HepG2 (cell line): ENCODE data around the gene PRKAR1A. TPM values are rescaled to one million over a fixed set of nuclear protein-coding genes. Genes with fewer than 3 reads are reported as not detected.

Experiments used
- AHR ChIP-seq: IDR thresholded peaks from 2 replicates; pipeline ENCODE4 v1.6.1; 2018; ENCODE audit warnings: missing genetic modification reagents, missing compliant biosample characterization
- BCL6 ChIP-seq: IDR thresholded peaks from 2 replicates; pipeline ENCODE4 v1.6.1; 2016; ENCODE audit warnings: missing genetic modification reagents, missing compliant biosample characterization
- CEBPG ChIP-seq: IDR thresholded peaks from 2 replicates; pipeline ENCODE4 v1.6.1; 2016
- DNMT1 ChIP-seq: sonication (generic); formaldehyde crosslinking; IDR thresholded peaks from 2 replicates; pipeline ENCODE4 v1.5.1; 2020; ENCODE audit warnings: mild to moderate bottlenecking, missing genetic modification reagents
- EP300 ChIP-seq, 3 experiments: sonication (generic) in 1 of 3; formaldehyde crosslinking in 1 of 3; IDR thresholded peaks; 2 replicates each; pipeline versions ENCODE4 v1.5.1 to v1.6.1; 2011 to 2020; ENCODE audit warnings: low read depth in 2 of 3, low read length in 2 of 3, borderline replicate concordance in 1 of 3, improper control_type of control experiment in 1 of 3, mild to moderate bottlenecking in 1 of 3, missing genetic modification reagents in 1 of 3, moderate library complexity in 1 of 3
- FOXA1 ChIP-seq, 2 experiments: fragments of 450-650 bp in 1 of 2; sonication (generic) in 1 of 2; formaldehyde crosslinking in 1 of 2; IDR thresholded peaks; 2 replicates each; pipeline versions ENCODE4 v1.4.0 to v1.6.1; 2016 to 2020; ENCODE audit warnings: missing genetic modification reagents in 1 of 2
- GATAD2A ChIP-seq: IDR thresholded peaks from 2 replicates; pipeline ENCODE4 v1.6.1; 2016
- HDAC2 ChIP-seq: sonication (generic); formaldehyde crosslinking; IDR thresholded peaks from 2 replicates; pipeline ENCODE4 v1.4.0; 2020; ENCODE audit warnings: missing genetic modification reagents
- HIC2 ChIP-seq: sonication (generic); formaldehyde crosslinking; IDR thresholded peaks from 2 replicates; pipeline ENCODE4 v1.9.0; 2022; ENCODE audit warnings: low read depth, missing genetic modification reagents
- KLF11 ChIP-seq: IDR thresholded peaks from 2 replicates; pipeline ENCODE4 v1.6.1; 2016; ENCODE audit warnings: missing compliant biosample characterization
- NCOR1 ChIP-seq: fragments of 200-600 bp; sonication (generic); IDR thresholded peaks from 2 replicates; pipeline ENCODE4 v1.7.0; 2017; ENCODE audit warnings: antibody characterized with exemption, low read length, borderline replicate concordance
- REPIN1 ChIP-seq: sonication (generic); formaldehyde crosslinking; IDR thresholded peaks from 2 replicates; pipeline ENCODE4 v1.8.0; 2022; ENCODE audit warnings: missing genetic modification reagents, low read depth, mild to moderate bottlenecking, borderline replicate concordance
- SP140L ChIP-seq: sonication (generic); formaldehyde crosslinking; IDR thresholded peaks from 2 replicates; pipeline ENCODE4 v1.4.0; 2020; ENCODE audit warnings: missing genetic modification reagents, borderline replicate concordance
- SRY ChIP-seq: sonication (generic); formaldehyde crosslinking; IDR thresholded peaks from 2 replicates; pipeline ENCODE4 v1.8.0; 2022; ENCODE audit warnings: mild to moderate bottlenecking, missing genetic modification reagents
- TBX2 ChIP-seq: sonication (generic); formaldehyde crosslinking; IDR thresholded peaks from 2 replicates; pipeline ENCODE4 v1.5.0; 2020; ENCODE audit warnings: missing genetic modification reagents, mild to moderate bottlenecking, borderline replicate concordance
- TEAD3 ChIP-seq: optimal IDR thresholded peaks from 2 replicates; pipeline ENCODE3; 2016; ENCODE audit warnings: borderline replicate concordance
- XBP1 ChIP-seq: sonication (generic); formaldehyde crosslinking; IDR thresholded peaks from 2 replicates; pipeline ENCODE4 v1.5.0; 2020; ENCODE audit warnings: missing genetic modification reagents
- ZNF362 ChIP-seq: sonication (generic); formaldehyde crosslinking; IDR thresholded peaks from 2 replicates; pipeline ENCODE4 v1.4.0; 2020; ENCODE audit warnings: missing genetic modification reagents, mild to moderate bottlenecking, borderline replicate concordance
- ZNF746 ChIP-seq: sonication (generic); formaldehyde crosslinking; IDR thresholded peaks from 2 replicates; pipeline ENCODE4 v1.8.0; 2022; ENCODE audit warnings: mild to moderate bottlenecking, missing genetic modification reagents
- ZNF772 ChIP-seq: sonication (generic); formaldehyde crosslinking; IDR thresholded peaks from 2 replicates; pipeline ENCODE4 v1.5.0; 2020; ENCODE audit warnings: mild to moderate bottlenecking, missing genetic modification reagents
- ZNF878 ChIP-seq: sonication (generic); formaldehyde crosslinking; IDR thresholded peaks from 2 replicates; pipeline ENCODE4 v1.8.1; 2023; ENCODE audit warnings: mild to moderate bottlenecking, missing genetic modification reagents, moderate library complexity
- ZZZ3 ChIP-seq: sonication (generic); formaldehyde crosslinking; IDR thresholded peaks from 2 replicates; pipeline ENCODE4 v1.4.0; 2020; ENCODE audit warnings: missing genetic modification reagents, mild to moderate bottlenecking, borderline replicate concordance
- polyA plus RNA-seq, 8 experiments: library from polyadenylated mRNA; depleted of rRNA in 3 of 8; stranded (reverse) in 7 of 8; unstranded in 1 of 8; fragments of >200 nt; fragmentation: Illumina TruSeq in 4 of 8; extraction: Trizol in 4 of 8; gene quantifications; 2 replicates each; pipeline versions ENCODE4 v1.2.1 to v1.2.3, GENCODE V29; 2011 to 2016; ENCODE audit warnings: low read depth in 4 of 8, missing spikeins in 1 of 8, mixed read lengths in 1 of 8; ENCODE audit not compliant: insufficient read depth in 1 of 8
- total RNA-seq, 5 experiments: library from RNA; depleted of rRNA; stranded (reverse); fragments of >200 nt; fragmentation: Illumina TruSeq; extraction: Trizol; gene quantifications; 2 replicates each; pipeline ENCODE4 v1.2.3, GENCODE V29; 2016; ENCODE audit warnings: low read depth in 1 of 5
- TF ChIP-seq, protein P1 (sequence below): sonication (generic); formaldehyde crosslinking; IDR thresholded peaks from 2 replicates; pipeline ENCODE4 v1.8.0; 2022; ENCODE audit warnings: mild to moderate bottlenecking, missing genetic modification reagents, borderline replicate concordance
- TF ChIP-seq, protein P2 (sequence below): sonication (generic); formaldehyde crosslinking; conservative IDR thresholded peaks from 2 replicates; pipeline ENCODE4 v1.4.0; 2020; ENCODE audit warnings: mild to moderate bottlenecking, missing genetic modification reagents, moderate library complexity

The PRKAR1A gene
- total and polyA plus RNA-seq, 2 of the 13 experiments (the other 11 are each of a cell fraction or from before 2014, with no cell fraction given) = 265 to 266 TPM

- no peak for TF ChIP-seq HIC2 (CRISPR knock-in tag)
- TF ChIP-seq FOXA1 (IDR thresholded peaks at IDR 0.05) = no peak
- peak; percentile 83 for TF ChIP-seq FOXA1 (CRISPR knock-in tag; IDR thresholded peaks at IDR 0.05)
- no peak for TF ChIP-seq XBP1
- TF ChIP-seq DNMT1 (CRISPR knock-in tag) = no peak
- TF ChIP-seq ZNF746 (CRISPR knock-in tag) = no peak; the same call in 1 of the 2 replicates
- TF ChIP-seq BCL6 (CRISPR knock-in tag) = peak; percentile 89
- no peak; the same call in 1 of the 2 replicates for TF ChIP-seq AHR (CRISPR knock-in tag)
- TF ChIP-seq TEAD3 (CRISPR knock-in tag) = peak; percentile 46
- TF ChIP-seq SRY (CRISPR knock-in tag) = no peak
- TF ChIP-seq REPIN1 (CRISPR knock-in tag) = peak; percentile 36; the same call in 1 of the 2 replicates
- no peak for TF ChIP-seq ZNF878 (CRISPR knock-in tag)
- peak; percentile 80; the same call in 1 of the 2 replicates for TF ChIP-seq NCOR1
- TF ChIP-seq GATAD2A (CRISPR knock-in tag) = peak; percentile 87
- TF ChIP-seq, protein P1, sequence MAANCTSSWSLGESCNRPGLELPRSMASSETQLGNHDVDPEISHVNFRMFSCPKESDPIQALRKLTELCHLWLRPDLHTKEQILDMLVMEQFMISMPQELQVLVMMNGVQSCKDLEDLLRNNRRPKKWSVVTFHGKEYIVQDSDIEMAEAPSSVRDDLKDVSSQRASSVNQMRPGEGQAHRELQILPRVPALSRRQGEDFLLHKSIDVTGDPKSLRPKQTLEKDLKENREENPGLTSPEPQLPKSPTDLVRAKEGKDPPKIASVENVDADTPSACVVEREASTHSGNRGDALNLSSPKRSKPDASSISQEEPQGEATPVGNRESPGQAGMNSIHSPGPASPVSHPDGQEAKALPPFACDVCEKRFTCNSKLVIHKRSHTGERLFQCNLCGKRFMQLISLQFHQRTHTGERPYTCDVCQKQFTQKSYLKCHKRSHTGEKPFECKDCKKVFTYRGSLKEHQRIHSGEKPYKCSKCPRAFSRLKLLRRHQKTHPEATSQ (CRISPR knock-in tag) = no peak
- peak; percentile 69; the same call in 1 of the 2 replicates for TF ChIP-seq SP140L
- peak in 1 of 2 experiments; percentile 98; a peak in 2 of 4 replicates for TF ChIP-seq EP300 (IDR thresholded peaks at IDR 0.05; ENCODE audit: low read depth in 2 of 2, low read length in 2 of 2)
- peak; percentile 92 for TF ChIP-seq EP300 (CRISPR knock-in tag; IDR thresholded peaks at IDR 0.05; ENCODE audit: borderline replicate concordance)
- no peak for TF ChIP-seq ZZZ3
- peak; percentile 69 for TF ChIP-seq TBX2 (CRISPR knock-in tag)
- TF ChIP-seq CEBPG (CRISPR knock-in tag) = peak; percentile 52
- TF ChIP-seq ZNF772 (CRISPR knock-in tag) = no peak
- TF ChIP-seq, protein P2, sequence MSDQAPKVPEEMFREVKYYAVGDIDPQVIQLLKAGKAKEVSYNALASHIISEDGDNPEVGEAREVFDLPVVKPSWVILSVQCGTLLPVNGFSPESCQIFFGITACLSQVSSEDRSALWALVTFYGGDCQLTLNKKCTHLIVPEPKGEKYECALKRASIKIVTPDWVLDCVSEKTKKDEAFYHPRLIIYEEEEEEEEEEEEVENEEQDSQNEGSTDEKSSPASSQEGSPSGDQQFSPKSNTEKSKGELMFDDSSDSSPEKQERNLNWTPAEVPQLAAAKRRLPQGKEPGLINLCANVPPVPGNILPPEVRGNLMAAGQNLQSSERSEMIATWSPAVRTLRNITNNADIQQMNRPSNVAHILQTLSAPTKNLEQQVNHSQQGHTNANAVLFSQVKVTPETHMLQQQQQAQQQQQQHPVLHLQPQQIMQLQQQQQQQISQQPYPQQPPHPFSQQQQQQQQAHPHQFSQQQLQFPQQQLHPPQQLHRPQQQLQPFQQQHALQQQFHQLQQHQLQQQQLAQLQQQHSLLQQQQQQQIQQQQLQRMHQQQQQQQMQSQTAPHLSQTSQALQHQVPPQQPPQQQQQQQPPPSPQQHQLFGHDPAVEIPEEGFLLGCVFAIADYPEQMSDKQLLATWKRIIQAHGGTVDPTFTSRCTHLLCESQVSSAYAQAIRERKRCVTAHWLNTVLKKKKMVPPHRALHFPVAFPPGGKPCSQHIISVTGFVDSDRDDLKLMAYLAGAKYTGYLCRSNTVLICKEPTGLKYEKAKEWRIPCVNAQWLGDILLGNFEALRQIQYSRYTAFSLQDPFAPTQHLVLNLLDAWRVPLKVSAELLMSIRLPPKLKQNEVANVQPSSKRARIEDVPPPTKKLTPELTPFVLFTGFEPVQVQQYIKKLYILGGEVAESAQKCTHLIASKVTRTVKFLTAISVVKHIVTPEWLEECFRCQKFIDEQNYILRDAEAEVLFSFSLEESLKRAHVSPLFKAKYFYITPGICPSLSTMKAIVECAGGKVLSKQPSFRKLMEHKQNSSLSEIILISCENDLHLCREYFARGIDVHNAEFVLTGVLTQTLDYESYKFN (CRISPR knock-in tag) = peak; percentile 84
- TF ChIP-seq HDAC2 (CRISPR knock-in tag) = peak; percentile 87
- TF ChIP-seq KLF11 (CRISPR knock-in tag) = peak; percentile 68
- TF ChIP-seq ZNF362 (CRISPR knock-in tag) = peak; percentile 47
These were observed 29.6 kb upstream of the PRKAR1A start (continued) for GRCh38 chr17:68482576-68483041.
